Mucosa of descending colon (tissue), 3 donors: ENCODE data around the gene EEIG2. TPM values are rescaled to one million over a fixed set of nuclear protein-coding genes. Genes with fewer than 3 reads are reported as not detected.
A peak's percentile ranks its signal among the peaks of the same experiment; 100 is the strongest.

Experiments
- ATAC-seq: fragments of 200-7000 bp; cut with Tn5 transposase; one replicate; pipeline ENCODE4 v1.9.1; 2020; ENCODE audit warnings: mild to moderate bottlenecking, moderate library complexity
- DNase-seq, 3 donors: peaks; one replicate each; pipeline ENCODE4 v3.0.0-alpha.2; 2020
- H3K36me3 ChIP-seq: fragments of 200-600 bp; one replicate; pipeline ENCODE4 v1.8.0; 2021; ENCODE audit warnings: low read depth, mild to moderate bottlenecking
- H3K4me1 ChIP-seq: fragments of 200-600 bp; one replicate; pipeline ENCODE4 v1.8.0; 2021; ENCODE audit warnings: low read depth, mild to moderate bottlenecking
- H3K4me3 ChIP-seq: fragments of 200-600 bp; one replicate; pipeline ENCODE4 v1.8.0; 2021; ENCODE audit warnings: mild to moderate bottlenecking
- H3K9me3 ChIP-seq: fragments of 200-600 bp; one replicate; pipeline ENCODE4 v1.8.0; 2021; ENCODE audit warnings: mild to moderate bottlenecking
- CTCF ChIP-seq: fragments of 200-600 bp; IDR thresholded peaks from one replicate; pipeline ENCODE4 v1.8.0; 2022; ENCODE audit warnings: antibody characterized with exemption, mild to moderate bottlenecking
- intact Hi-C, 2 donors: fragments of 100-400 bp; cut with DNase I in 1 of 2; cut with micrococcal nuclease in 1 of 2; formaldehyde crosslinking; loops; one replicate each; pipeline versions ENCODE4 v1.11.0 to v1.11.1; 2022; cut with DNase I, micrococcal nuclease
- total RNA-seq, 3 donors: library from RNA; stranded (reverse); fragmentation: NEBNext Ultra II Directional in 2 of 3; extraction: Animal tissue kit (Norgen Biotek cat#: 25700) in 2 of 3; gene quantifications; one replicate each; pipeline versions ENCODE4 v1.2.1 to v1.2.4, GENCODE V29; 2021 to 2023
- donor health status: DM: no; HTN: no; CAD: no; lungs with moderate emphysema.
- donor health status: DM: no; HTN: no; CAD: no.
- donor health status: DM: no; HTN: yes; CAD: no.

Gene EEIG2
- total RNA-seq, 3 donors from 2014 or later: 21.4 to 32.7 (median 29.5) TPM

DNA sequence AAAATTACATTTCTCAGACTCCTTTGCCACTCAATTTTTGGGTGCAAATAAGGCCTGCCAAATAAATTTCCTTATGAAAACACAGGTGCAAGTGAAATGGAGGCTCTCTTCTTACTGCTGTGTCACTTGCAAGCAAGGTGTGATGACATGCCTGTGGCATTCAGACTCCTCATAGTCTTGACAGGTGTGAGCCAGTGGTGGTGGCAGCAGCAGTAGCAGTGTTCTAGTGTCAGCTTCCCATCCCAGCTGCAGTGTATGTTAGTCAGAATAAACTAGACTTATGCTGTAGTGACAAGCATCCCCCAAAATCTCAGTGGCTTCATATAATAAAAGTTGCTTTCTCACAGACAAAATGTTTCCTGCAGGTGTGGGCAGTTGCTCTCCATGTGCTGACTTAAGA, 3.8 kb upstream of the EEIG2 start:
- H3K4me1 ChIP-seq: peaks cover 7% of the 10 kb centered on the region
- DNase-seq (no peak), ATAC-seq (no peak)
- no peaks in the 10 kb centered on the region for H3K36me3 ChIP-seq
- intact Hi-C loops: no loop called here
- no peaks in the 10 kb centered on the region for H3K9me3 ChIP-seq
- no peak overlapping the region for H3K4me3 ChIP-seq
- TF ChIP-seq CTCF: no peak

- no peak for ATAC-seq
These were observed 3.4 kb upstream of the EEIG2 start for GRCh38 chr1:108556499-108556898.

GRCh38 chr1:108557296-108557695, 2.6 kb upstream of the EEIG2 start:
- no peak for TF ChIP-seq CTCF
- intact Hi-C loops: no loop called here
- peaks cover 18% of the 10 kb centered on the region for H3K4me1 ChIP-seq
- no peak overlapping the region for H3K4me3 ChIP-seq
- no peaks in the 10 kb centered on the region for H3K36me3 ChIP-seq
- no peaks in the 10 kb centered on the region for H3K9me3 ChIP-seq
- DNase-seq (no peak), ATAC-seq (no peak)

More at GRCh38 chr1:108556499-108556898, 3.4 kb upstream of the EEIG2 start:
- intact Hi-C loops: no loop called here
- Histone ChIP-seq H3K36me3 (no peaks in the 10 kb centered on the region), H3K4me1 (peaks cover 11% of the 10 kb centered on the region), H3K4me3 (no peak overlapping the region), H3K9me3 (no peaks in the 10 kb centered on the region)
- TF ChIP-seq CTCF: no peak
- no peak for DNase-seq

DNA sequence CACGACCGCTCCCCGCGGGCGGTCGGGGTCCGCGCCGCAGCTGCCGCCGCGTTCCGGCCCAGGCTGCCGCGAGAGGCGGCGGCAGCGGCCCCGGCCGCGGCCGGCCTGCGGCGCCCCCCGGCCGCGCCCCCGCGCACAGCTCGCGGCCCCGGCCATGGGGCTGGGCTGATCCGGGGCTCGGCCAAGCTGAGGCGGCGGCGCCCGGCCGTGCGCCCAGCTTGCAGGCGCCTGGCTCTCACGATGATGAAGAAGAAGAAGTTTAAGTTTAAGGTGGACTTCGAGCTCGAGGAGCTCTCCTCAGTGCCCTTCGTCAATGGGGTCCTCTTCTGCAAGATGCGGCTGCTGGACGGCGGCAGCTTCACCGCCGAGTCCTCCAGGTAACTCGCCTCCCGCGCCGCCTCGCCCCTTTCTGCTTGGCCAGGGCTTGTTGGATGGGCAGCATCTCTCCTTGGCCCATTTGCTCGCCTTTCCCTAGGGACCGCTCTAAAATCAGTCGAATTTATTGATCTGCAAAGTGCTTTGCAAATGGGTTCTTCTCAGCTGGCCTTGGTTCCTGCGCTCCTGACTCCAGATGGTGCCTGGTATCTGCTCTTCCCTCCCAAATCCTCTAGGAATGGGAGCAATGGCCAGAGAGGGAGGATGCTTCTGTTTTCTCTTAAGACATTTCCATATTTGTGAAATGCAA, 431 bp downstream of the EEIG2 start:
- H3K4me3 ChIP-seq: peak overlapping the region; percentile 58
- peaks cover 18% of the 10 kb centered on the region for H3K4me1 ChIP-seq
- H3K36me3 ChIP-seq: no peaks in the 10 kb centered on the region
- peak; percentile 33 for ATAC-seq
- no peak for TF ChIP-seq CTCF
- no peaks in the 10 kb centered on the region for H3K9me3 ChIP-seq
- peak; percentile 60 to 74 (median 74) for DNase-seq
- intact Hi-C loops: loop anchor here in 1 of 2 donors (2.0 kb wide), 1 partner anchor 48 kb away; no protein-coding TSS in a partner anchor

- TF ChIP-seq CTCF: no peak
- DNase-seq (peak; percentile 66 to 73 (median 73)), ATAC-seq (peak; percentile 42)
- H3K9me3 ChIP-seq: no peaks in the 10 kb centered on the region
- H3K4me3 ChIP-seq: peak overlapping the region; percentile 58
- intact Hi-C loops: loop anchor here in 1 of 2 donors (2.0 kb wide), 1 partner anchor 48 kb away; no protein-coding TSS in a partner anchor
- H3K36me3 ChIP-seq: no peaks in the 10 kb centered on the region
- peaks cover 18% of the 10 kb centered on the region for H3K4me1 ChIP-seq
These were observed 1.1 kb downstream of the EEIG2 start for GRCh38 chr1:108560874-108561459.
